SK-N-SH treated with all-trans-retinoic acid at 6 μM for 48 hours (cell line): ENCODE measurements around the gene NUBPL.

Experiments used
- ISL1 ChIP-seq: fragments of 250-450 bp; sonication (Bioruptor Pico); IDR thresholded peaks from 2 replicates; pipeline ENCODE4 v2.1.2; 2022; ENCODE audit warnings: mild to moderate bottlenecking, moderate library complexity
- ZFP30 ChIP-seq: fragments of 450-650 bp; formaldehyde crosslinking; IDR thresholded peaks from 2 replicates; pipeline ENCODE4 v1.5.0; 2022; ENCODE audit warnings: mild to moderate bottlenecking, moderate library complexity

DNA sequence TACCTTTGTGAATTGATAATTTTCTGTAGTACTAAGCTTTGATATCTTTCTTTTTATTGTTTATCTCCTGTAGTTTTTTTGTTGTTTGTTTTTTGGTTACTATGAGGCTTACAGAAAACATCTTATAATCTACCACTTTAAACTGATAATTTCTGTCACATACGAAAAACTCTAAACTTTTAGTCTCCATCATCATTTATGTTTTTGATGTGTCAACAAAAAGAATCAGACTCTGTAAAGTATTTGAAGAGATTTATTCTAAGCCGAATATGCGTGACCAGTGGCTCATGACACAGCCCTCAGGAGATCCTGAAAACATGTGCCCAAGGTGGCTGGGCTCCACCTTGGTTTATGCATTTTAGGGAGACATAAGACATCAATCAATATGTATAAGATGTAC, 348.8 kb downstream of the NUBPL start:
- TF ChIP-seq ZFP30 (no peak), ISL1 (CRISPR knock-in tag) (no peak)
